DND-41 (cell line): Measurements from ENCODE around the gene MCUR1.
A peak's percentile ranks its signal among the peaks of the same experiment; 100 is the strongest.

Source experiments
- ATAC-seq: fragments of 200-7000 bp; cut with Tn5 transposase; 3 replicates; pipeline ENCODE4 v1.9.1; 2021; ENCODE audit warnings: low read depth; ENCODE audit not compliant: insufficient read depth
- DNase-seq: peaks from one replicate; pipeline ENCODE4 v3.0.0-alpha.2; 2020
- H2AFZ ChIP-seq: 2 replicates; pipeline ENCODE4 v1.6.0; 2012; ENCODE audit warnings: low read depth, low read length
- H3K27ac ChIP-seq: 2 replicates; pipeline ENCODE4 v1.5.1; 2012; ENCODE audit warnings: low read length, inconsistent platforms
- H3K27me3 ChIP-seq: fragments of 200-600 bp; sonication (generic); 2 replicates; pipeline ENCODE4 v1.6.0; 2012; ENCODE audit warnings: low read length, mild to moderate bottlenecking, inconsistent platforms; ENCODE audit not compliant: insufficient read depth, poor library complexity
- H3K36me3 ChIP-seq: 2 replicates; pipeline ENCODE4 v1.5.1; 2012; ENCODE audit warnings: low read length, inconsistent platforms; ENCODE audit not compliant: insufficient read depth
- H3K4me1 ChIP-seq: 2 replicates; pipeline ENCODE4 v1.5.1; 2012; ENCODE audit warnings: mild to moderate bottlenecking, low read length; ENCODE audit not compliant: insufficient read depth
- H3K4me2 ChIP-seq: 2 replicates; pipeline ENCODE4 v1.6.0; 2012; ENCODE audit warnings: mild to moderate bottlenecking, moderate library complexity, low read length, inconsistent platforms; ENCODE audit not compliant: insufficient read depth
- H3K4me3 ChIP-seq, 2 experiments: fragments of 200-600 bp in 1 of 2; shearing (Covaris generic) in 1 of 2; 2 replicates each; pipeline ENCODE4 v1.5.1; 2012 to 2016; ENCODE audit warnings: inconsistent platforms in 2 of 2, low read length in 2 of 2, mild to moderate bottlenecking in 2 of 2, low read depth in 1 of 2, moderate library complexity in 1 of 2
- H3K79me2 ChIP-seq: 2 replicates; pipeline ENCODE4 v1.6.0; 2012; ENCODE audit warnings: low read length, inconsistent platforms; ENCODE audit not compliant: insufficient read depth
- H3K9ac ChIP-seq: 2 replicates; pipeline ENCODE4 v1.6.0; 2012; ENCODE audit warnings: low read depth, mild to moderate bottlenecking, inconsistent platforms, low read length, moderate library complexity
- H3K9me3 ChIP-seq: 2 replicates; pipeline ENCODE4 v1.5.1; 2012; ENCODE audit warnings: low read length, moderate library complexity, mild to moderate bottlenecking, inconsistent platforms; ENCODE audit not compliant: insufficient read depth, severe bottlenecking
- H4K20me1 ChIP-seq: 2 replicates; pipeline ENCODE4 v1.6.0; 2012; ENCODE audit warnings: low read length; ENCODE audit not compliant: insufficient read depth
- CTCF ChIP-seq: IDR thresholded peaks from 2 replicates; pipeline ENCODE4 v1.5.1; 2012; ENCODE audit warnings: borderline replicate concordance, low read length, moderate library complexity, mild to moderate bottlenecking; ENCODE audit not compliant: poor library complexity, severe bottlenecking; ENCODE audit errors: extremely low read depth
- EZH2 ChIP-seq: IDR thresholded peaks from 3 replicates; pipeline ENCODE4 v1.6.1; 2012; ENCODE audit warnings: borderline replicate concordance, low read depth, mild to moderate bottlenecking, moderate library complexity, low read length, inconsistent platforms; ENCODE audit not compliant: severe bottlenecking

Gene MCUR1

GRCh38 chr6:13811627-13812358 is 2.6 kb downstream of the MCUR1 start:
- H3K27me3 ChIP-seq: no peaks in the 10 kb centered on the region
- no peaks in the 10 kb centered on the region for H3K9me3 ChIP-seq
- no peak for TF ChIP-seq EZH2
- no peak for TF ChIP-seq CTCF
- ATAC-seq: no peak
- H3K4me2 ChIP-seq: peak overlapping the region; percentile 73; the same call in 1 of the 2 replicates
- H3K4me1 ChIP-seq: peaks cover 32% of the 10 kb centered on the region
- H3K36me3 ChIP-seq: peaks cover 18% of the 10 kb centered on the region
- H3K79me2 ChIP-seq: peaks cover 70% of the 10 kb centered on the region
- no peak overlapping the region; the same call in 1 of the 2 replicates for H3K9ac ChIP-seq
- H4K20me1 ChIP-seq: peaks cover 31% of the 10 kb centered on the region
- H3K4me3 ChIP-seq: peak overlapping the region in 1 of 2 experiments; percentile 71; a peak in 1 of 4 replicates
- no peak for DNase-seq
- 0 out of 2 replicates have a peak overlapping the region, but pooled peaks have one; percentile 22 for H3K27ac ChIP-seq
- H2AFZ ChIP-seq: no peak overlapping the region

- no peak for TF ChIP-seq CTCF
- no peak for TF ChIP-seq EZH2
- Histone ChIP-seq H3K79me2 (peaks cover 71% of the 10 kb centered on the region), H3K4me2 (peak overlapping the region; percentile 73; the same call in 1 of the 2 replicates), H3K4me1 (peaks cover 32% of the 10 kb centered on the region), H2AFZ (no peak overlapping the region), H4K20me1 (peaks cover 31% of the 10 kb centered on the region), H3K9me3 (no peaks in the 10 kb centered on the region), H3K27me3 (no peaks in the 10 kb centered on the region), H3K9ac (no peak overlapping the region; the same call in 1 of the 2 replicates), H3K27ac (no peak overlapping the region), H3K4me3 (no peak overlapping the region), H3K36me3 (peaks cover 26% of the 10 kb centered on the region)
- DNase-seq (no peak), ATAC-seq (no peak)
Measured at GRCh38 chr6:13810688-13811446, 3.5 kb downstream of the MCUR1 start.

- TF ChIP-seq CTCF (no peak), EZH2 (no peak)
Measured at GRCh38 chr6:13808801-13809200, 5.6 kb downstream of the MCUR1 start.

More at GRCh38 chr6:13808801-13809200, 5.6 kb downstream of the MCUR1 start:
- Histone ChIP-seq H3K9ac (no peak overlapping the region), H3K4me2 (no peak overlapping the region), H3K9me3 (no peaks in the 10 kb centered on the region), H3K4me1 (peaks cover 25% of the 10 kb centered on the region), H3K36me3 (peaks cover 43% of the 10 kb centered on the region), H3K79me2 (peaks cover 70% of the 10 kb centered on the region), H3K27ac (no peak overlapping the region), H3K27me3 (no peaks in the 10 kb centered on the region), H2AFZ (no peak overlapping the region), H4K20me1 (peaks cover 31% of the 10 kb centered on the region), H3K4me3 (no peak overlapping the region)
- no peak for DNase-seq
- no peak for ATAC-seq
